Measurements from ENCODE around the gene B9D2.

B9D2 gene

DNA sequence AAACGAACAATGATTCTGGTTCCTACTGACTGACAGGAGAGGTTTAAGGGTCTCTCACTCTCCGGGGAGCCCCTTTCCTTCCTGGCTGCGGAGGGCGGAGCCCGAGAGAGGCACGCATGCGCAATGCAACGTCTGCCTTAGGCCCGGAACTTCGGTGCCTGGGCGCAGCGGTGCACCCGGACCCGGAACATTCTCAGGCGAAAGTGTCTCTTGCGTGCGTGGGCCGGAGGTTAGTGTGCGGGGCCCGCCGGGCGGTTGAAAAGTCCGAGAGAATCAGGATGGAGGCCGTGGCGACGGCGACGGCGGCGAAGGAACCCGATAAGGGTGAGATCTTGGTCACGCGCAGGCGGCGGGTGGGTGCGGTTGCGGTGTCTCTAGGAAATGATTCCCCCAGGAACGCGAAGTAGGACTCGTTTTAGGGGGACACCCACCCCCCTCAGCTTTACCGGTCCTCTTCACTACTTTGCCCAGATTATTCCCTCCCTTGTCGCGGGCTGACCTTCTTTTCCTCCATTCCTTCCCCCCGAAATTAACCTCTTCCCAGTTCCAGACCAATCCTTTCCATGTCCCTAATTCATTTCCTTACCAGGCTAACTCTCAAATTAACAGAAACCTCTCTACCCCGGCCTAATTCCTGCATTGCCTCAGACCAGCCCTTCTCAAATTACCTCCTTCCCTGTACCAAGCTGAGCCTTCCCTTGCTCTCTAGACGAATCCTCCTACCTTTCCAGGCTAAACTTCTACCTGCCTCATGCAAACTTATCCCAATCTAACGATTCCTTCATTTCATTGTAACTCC lies 53.7 kb downstream of the B9D2 start, which contains the start of gene CCDC97 (continued):
- TF ChIP-seq, protein P1, sequence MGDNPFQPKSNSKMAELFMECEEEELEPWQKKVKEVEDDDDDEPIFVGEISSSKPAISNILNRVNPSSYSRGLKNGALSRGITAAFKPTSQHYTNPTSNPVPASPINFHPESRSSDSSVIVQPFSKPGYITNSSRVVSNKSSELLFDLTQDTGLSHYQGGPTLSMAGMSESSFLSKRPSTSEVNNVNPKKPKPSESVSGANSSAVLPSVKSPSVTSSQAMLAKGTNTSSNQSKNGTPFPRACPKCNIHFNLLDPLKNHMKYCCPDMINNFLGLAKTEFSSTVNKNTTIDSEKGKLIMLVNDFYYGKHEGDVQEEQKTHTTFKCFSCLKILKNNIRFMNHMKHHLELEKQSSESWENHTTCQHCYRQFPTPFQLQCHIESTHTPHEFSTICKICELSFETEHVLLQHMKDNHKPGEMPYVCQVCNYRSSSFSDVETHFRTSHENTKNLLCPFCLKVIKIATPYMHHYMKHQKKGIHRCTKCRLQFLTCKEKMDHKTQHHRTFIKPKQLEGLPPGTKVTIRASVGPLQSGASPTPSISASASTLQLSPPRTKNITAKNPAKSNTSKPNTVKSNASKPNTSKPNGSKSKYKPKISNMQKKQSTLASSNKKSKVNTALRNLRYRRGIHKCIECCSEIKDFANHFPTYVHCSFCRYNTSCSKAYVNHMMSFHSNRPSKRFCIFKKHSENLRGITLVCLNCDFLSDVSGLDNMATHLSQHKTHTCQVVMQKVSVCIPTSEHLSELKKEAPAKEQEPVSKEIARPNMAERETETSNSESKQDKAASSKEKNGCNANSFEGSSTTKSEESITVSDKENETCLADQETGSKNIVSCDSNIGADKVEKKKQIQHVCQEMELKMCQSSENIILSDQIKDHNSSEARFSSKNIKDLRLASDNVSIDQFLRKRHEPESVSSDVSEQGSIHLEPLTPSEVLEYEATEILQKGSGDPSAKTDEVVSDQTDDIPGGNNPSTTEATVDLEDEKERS (tag by site-specific recombination; IDR thresholded peaks at IDR 0.05): peak; percentile 97
- peak; percentile 66 for TF ChIP-seq GFI1B (tag by site-specific recombination; IDR thresholded peaks at IDR 0.05)
- peak; percentile 44; the same call in 1 of the 2 replicates for TF ChIP-seq SCRT1 (tag by site-specific recombination; IDR thresholded peaks at IDR 0.05; ENCODE audit: borderline replicate concordance)
- TF ChIP-seq ZFP69B (tag by site-specific recombination; IDR thresholded peaks at IDR 0.05): peak; percentile 96
- peak; percentile 97 for TF ChIP-seq ZNF785 (tag by site-specific recombination; IDR thresholded peaks at IDR 0.05)
- peak; percentile 50; the same call in 1 of the 2 replicates for TF ChIP-seq ZNF596 (tag by site-specific recombination; IDR thresholded peaks at IDR 0.05)
- TF ChIP-seq ZNF654 (tag by site-specific recombination; IDR thresholded peaks at IDR 0.05; ENCODE audit: low read depth): peak; percentile 31; the same call in 1 of the 2 replicates
- TF ChIP-seq ZNF548 (tag by site-specific recombination; IDR thresholded peaks at IDR 0.05): 0 out of 2 replicates have a peak, but pooled peaks have one; percentile 9
- TF ChIP-seq ZNF626 (tag by site-specific recombination; IDR thresholded peaks at IDR 0.05): no peak
- peak; percentile 86 for TF ChIP-seq YY2 (tag by site-specific recombination; IDR thresholded peaks at IDR 0.05)
- no peak for TF ChIP-seq ZNF776 (tag by site-specific recombination; IDR thresholded peaks at IDR 0.05; ENCODE audit: borderline replicate concordance)
- TF ChIP-seq ZNF335 (tag by site-specific recombination; conservative IDR thresholded peaks at IDR 0.05): peak; percentile 97
- TF ChIP-seq KLF1 (tag by site-specific recombination; IDR thresholded peaks at IDR 0.05): peak; percentile 95
- peak; percentile 88 for TF ChIP-seq ZNF843 (tag by site-specific recombination; IDR thresholded peaks at IDR 0.05)
- TF ChIP-seq KLF16 (tag by site-specific recombination; IDR thresholded peaks at IDR 0.05): peak; percentile 100
- no peak for TF ChIP-seq ZNF530 (tag by site-specific recombination; IDR thresholded peaks at IDR 0.05; ENCODE audit: low read depth)
- TF ChIP-seq ZNF112 (tag by site-specific recombination; IDR thresholded peaks at IDR 0.05): no peak
- TF ChIP-seq ZNF138 (tag by site-specific recombination; IDR thresholded peaks at IDR 0.05; ENCODE audit: borderline replicate concordance): peak; percentile 79; the same call in 1 of the 2 replicates
- TF ChIP-seq, protein P2, sequence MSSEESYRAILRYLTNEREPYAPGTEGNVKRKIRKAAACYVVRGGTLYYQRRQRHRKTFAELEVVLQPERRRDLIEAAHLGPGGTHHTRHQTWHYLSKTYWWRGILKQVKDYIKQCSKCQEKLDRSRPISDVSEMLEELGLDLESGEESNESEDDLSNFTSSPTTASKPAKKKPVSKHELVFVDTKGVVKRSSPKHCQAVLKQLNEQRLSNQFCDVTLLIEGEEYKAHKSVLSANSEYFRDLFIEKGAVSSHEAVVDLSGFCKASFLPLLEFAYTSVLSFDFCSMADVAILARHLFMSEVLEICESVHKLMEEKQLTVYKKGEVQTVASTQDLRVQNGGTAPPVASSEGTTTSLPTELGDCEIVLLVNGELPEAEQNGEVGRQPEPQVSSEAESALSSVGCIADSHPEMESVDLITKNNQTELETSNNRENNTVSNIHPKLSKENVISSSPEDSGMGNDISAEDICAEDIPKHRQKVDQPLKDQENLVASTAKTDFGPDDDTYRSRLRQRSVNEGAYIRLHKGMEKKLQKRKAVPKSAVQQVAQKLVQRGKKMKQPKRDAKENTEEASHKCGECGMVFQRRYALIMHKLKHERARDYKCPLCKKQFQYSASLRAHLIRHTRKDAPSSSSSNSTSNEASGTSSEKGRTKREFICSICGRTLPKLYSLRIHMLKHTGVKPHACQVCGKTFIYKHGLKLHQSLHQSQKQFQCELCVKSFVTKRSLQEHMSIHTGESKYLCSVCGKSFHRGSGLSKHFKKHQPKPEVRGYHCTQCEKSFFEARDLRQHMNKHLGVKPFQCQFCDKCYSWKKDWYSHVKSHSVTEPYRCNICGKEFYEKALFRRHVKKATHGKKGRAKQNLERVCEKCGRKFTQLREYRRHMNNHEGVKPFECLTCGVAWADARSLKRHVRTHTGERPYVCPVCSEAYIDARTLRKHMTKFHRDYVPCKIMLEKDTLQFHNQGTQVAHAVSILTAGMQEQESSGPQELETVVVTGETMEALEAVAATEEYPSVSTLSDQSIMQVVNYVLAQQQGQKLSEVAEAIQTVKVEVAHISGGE (tag by site-specific recombination; conservative IDR thresholded peaks at IDR 0.05; ENCODE audit: low read depth): peak; percentile 100
- TF ChIP-seq, protein P3, sequence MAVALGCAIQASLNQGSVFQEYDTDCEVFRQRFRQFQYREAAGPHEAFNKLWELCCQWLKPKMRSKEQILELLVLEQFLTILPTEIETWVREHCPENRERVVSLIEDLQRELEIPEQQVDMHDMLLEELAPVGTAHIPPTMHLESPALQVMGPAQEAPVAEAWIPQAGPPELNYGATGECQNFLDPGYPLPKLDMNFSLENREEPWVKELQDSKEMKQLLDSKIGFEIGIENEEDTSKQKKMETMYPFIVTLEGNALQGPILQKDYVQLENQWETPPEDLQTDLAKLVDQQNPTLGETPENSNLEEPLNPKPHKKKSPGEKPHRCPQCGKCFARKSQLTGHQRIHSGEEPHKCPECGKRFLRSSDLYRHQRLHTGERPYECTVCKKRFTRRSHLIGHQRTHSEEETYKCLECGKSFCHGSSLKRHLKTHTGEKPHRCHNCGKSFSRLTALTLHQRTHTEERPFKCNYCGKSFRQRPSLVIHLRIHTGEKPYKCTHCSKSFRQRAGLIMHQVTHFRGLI (tag by site-specific recombination; IDR thresholded peaks at IDR 0.05): peak; percentile 71
- peak; percentile 74 for TF ChIP-seq ZNF423 (tag by site-specific recombination; IDR thresholded peaks at IDR 0.05)
- TF ChIP-seq HOXA7 (CRISPR knock-in tag; IDR thresholded peaks at IDR 0.05; ENCODE audit: borderline replicate concordance): no peak
- TF ChIP-seq ZNF792 (tag by site-specific recombination; IDR thresholded peaks at IDR 0.05): peak; percentile 89; the same call in 1 of the 2 replicates
- TF ChIP-seq ZNF629 (tag by site-specific recombination; IDR thresholded peaks at IDR 0.05): peak; percentile 92
- TF ChIP-seq ZNF76 (tag by site-specific recombination; IDR thresholded peaks at IDR 0.05; ENCODE audit: borderline replicate concordance, low read depth): peak; percentile 87
- no peak for TF ChIP-seq ZNF174 (tag by site-specific recombination; IDR thresholded peaks at IDR 0.05)
- peak; percentile 96 for TF ChIP-seq ZEB2 (tag by site-specific recombination; IDR thresholded peaks at IDR 0.05)
- TF ChIP-seq ZNF2 (tag by site-specific recombination; IDR thresholded peaks at IDR 0.05): peak; percentile 99
- peak; percentile 99 for TF ChIP-seq ZNF660 (tag by site-specific recombination; IDR thresholded peaks at IDR 0.05)
- peak; percentile 100 for TF ChIP-seq KLF7 (tag by site-specific recombination; IDR thresholded peaks at IDR 0.05; ENCODE audit: borderline replicate concordance)
- peak; percentile 97 for TF ChIP-seq ZNF24 (tag by site-specific recombination; IDR thresholded peaks at IDR 0.05)
- peak; percentile 99 for TF ChIP-seq KLF9 (tag by site-specific recombination; IDR thresholded peaks at IDR 0.05; ENCODE audit: low read depth)
- TF ChIP-seq ZNF768 (tag by site-specific recombination; IDR thresholded peaks at IDR 0.05): peak; percentile 28; the same call in 1 of the 2 replicates
- TF ChIP-seq ZNF324 (tag by site-specific recombination; IDR thresholded peaks at IDR 0.05): peak; percentile 98
